ENCODE measurements around the gene PXMP2.

GRCh38 chr12:132639956-132640520 is 47.3 kb upstream of the PXMP2 start:
- TF ChIP-seq CTCF (IDR thresholded peaks at IDR 0.05) (no peak), POLR2A (IDR thresholded peaks at IDR 0.05) (no peak)

Data from heart left ventricle (tissue), 13 donors.